Vein endothelial cell (primary cell): ENCODE results near the gene FAM124A. TPM values are rescaled to one million over a fixed set of nuclear protein-coding genes. Genes with fewer than 3 reads are reported as not detected.

Experiments
- small RNA-seq: library from RNA; depleted of rRNA; stranded (forward); fragments of <200 nt; gene quantifications from one replicate; pipeline ENCODE3, GENCODE V24; 2012
- total RNA-seq: library from RNA; depleted of rRNA; stranded (reverse); fragments of >200 nt; gene quantifications from 2 replicates; pipeline ENCODE4 v1.2.3, GENCODE V29; 2012

The FAM124A gene
- 7.2 and 16.5 TPM in 2 replicates for total RNA-seq

GRCh38 chr13:51222037-51222685 is at the start of gene FAM124A:
Gene FAM124A, plus strand, starts transcription at chr13:51222398. Its CDS starts 104 bp downstream, at chr13:51222502.

Small RNAs within 50 kb of the gene (small RNA-seq; reads per million reads assigned to genes)
- not detected for gene PRELID3BP2

Other genes with a start within 250 kb of the FAM124A start
- gene C13orf42, start 111.1 kb upstream of the FAM124A start, total RNA-seq, result not detected in 2 replicates
- gene SERPINE3, start 117.3 kb downstream of the FAM124A start, total RNA-seq, result under 0.01 TPM in 1 of 2 replicates, not detected in the other
- 34.3 and 39.1 TPM in 2 replicates for gene INTS6, start 230.6 kb downstream of the FAM124A start, total RNA-seq